Common myeloid progenitor, CD34-positive (primary cell): Measurements from ENCODE around the gene LHFPL2.

ENCODE experiments used
- CTCF ChIA-PET: fragments of 350-600 bp; sonication (Branson Sonifier 250); formaldehyde crosslinking; loops from one replicate; lab custom pipeline; 2021; ENCODE audit warnings: antibody characterized with exemption; lab: Charles Lee
- POLR2A ChIA-PET: fragments of 350-600 bp; sonication (Branson Sonifier 250); formaldehyde crosslinking; loops from one replicate; lab custom pipeline; 2021; ENCODE audit warnings: antibody characterized with exemption; lab: Charles Lee
- DNase-seq, 3 donors: peaks; one replicate each; pipeline versions ENCODE4 v3.0.0 to v3.0.0-alpha.2; 2013
- H3K27ac ChIP-seq, 2 experiments: 1 replicate in 1 of 2; 2 replicates in 1 of 2; pipeline ENCODE4 v1.7.0; 2013; ENCODE audit warnings: inconsistent platforms in 2 of 2, low read length in 2 of 2, mild to moderate bottlenecking in 2 of 2, low read depth in 1 of 2, moderate library complexity in 1 of 2; ENCODE audit not compliant: severe bottlenecking in 2 of 2, insufficient read depth in 1 of 2, poor library complexity in 1 of 2
- H3K27me3 ChIP-seq, 5 experiments: replicated peaks in 2 of 5; 1 replicate in 3 of 5; 2 replicates in 2 of 5; pipeline versions ENCODE4 v1.6.1 to v1.7.0; 2013; ENCODE audit warnings: low read length in 4 of 5, mild to moderate bottlenecking in 2 of 5, moderate library complexity in 2 of 5, inconsistent platforms in 1 of 5; ENCODE audit not compliant: insufficient read depth in 5 of 5, control insufficient read depth in 4 of 5
- H3K36me3 ChIP-seq, 4 experiments: 1 replicate in 2 of 4; 2 replicates in 2 of 4; pipeline versions ENCODE4 v1.6.1 to v1.7.0; 2013; ENCODE audit warnings: low read length in 3 of 4, control low read depth in 1 of 4, mild to moderate bottlenecking in 1 of 4; ENCODE audit not compliant: control insufficient read depth in 4 of 4, insufficient read depth in 4 of 4
- H3K4me1 ChIP-seq, 4 experiments: 1 replicate in 3 of 4; 2 replicates in 1 of 4; pipeline versions ENCODE4 v1.6.1 to v1.7.1; 2013; ENCODE audit warnings: low read length in 3 of 4, mild to moderate bottlenecking in 3 of 4, control low read depth in 1 of 4, inconsistent platforms in 1 of 4, moderate library complexity in 1 of 4; ENCODE audit not compliant: control insufficient read depth in 4 of 4, insufficient read depth in 4 of 4; ENCODE audit errors: control extremely low read depth in 1 of 4
- H3K4me3 ChIP-seq, 7 experiments: 1 replicate in 4 of 7; 2 replicates in 3 of 7; pipeline versions ENCODE4 v1.5.1 to v1.7.0; 2013; ENCODE audit warnings: mild to moderate bottlenecking in 7 of 7, low read length in 6 of 7, moderate library complexity in 6 of 7, inconsistent platforms in 2 of 7, low read depth in 2 of 7, control low read depth in 1 of 7; ENCODE audit not compliant: insufficient read depth in 4 of 7, control insufficient read depth in 1 of 7; ENCODE audit errors: extremely low read depth in 1 of 7
- H3K9me3 ChIP-seq, 5 experiments: 1 replicate in 4 of 5; 2 replicates in 1 of 5; pipeline versions ENCODE4 v1.6.1 to v1.7.1; 2013; ENCODE audit warnings: low read length in 4 of 5, mild to moderate bottlenecking in 2 of 5, inconsistent platforms in 1 of 5, low read depth in 1 of 5, moderate library complexity in 1 of 5; ENCODE audit not compliant: control insufficient read depth in 4 of 5, insufficient read depth in 2 of 5; ENCODE audit errors: control extremely low read depth in 1 of 5
- WGBS: methylation state at CpG from one replicate; pipeline ENCODE4 v1.1.5; 2013; ENCODE audit not compliant: insufficient coverage; 5-methylcytosine and 5-hydroxymethylcytosine counted together

The LHFPL2 gene

GRCh38 chr5:78538240-78538850, 110.2 kb downstream of the LHFPL2 start:
- ChIA-PET POLR2A (no interaction called here), CTCF (interaction anchor here (0.5 to 2.1 kb wide), 8 partner anchors 15 to 427 kb away, joined by 3 to 14 read pairs (median 4); no protein-coding TSS in a partner anchor)
- no peak overlapping the region for H3K4me3 ChIP-seq
- H3K36me3 ChIP-seq = no peaks in the 10 kb centered on the region
- H3K9me3 ChIP-seq = no peaks in the 10 kb centered on the region
- DNase-seq = no peak
- WGBS = 90% methylated on average over 2 of the region's 3 CpGs
- no peak overlapping the region for H3K27ac ChIP-seq
- peaks cover 0 to 21% (median 5%) of the 10 kb centered on the region in 4 experiments for H3K4me1 ChIP-seq
- H3K27me3 ChIP-seq = no peaks in the 10 kb centered on the region

GRCh38 chr5:78537821-78538220, 110.8 kb downstream of the LHFPL2 start:
- no peaks in the 10 kb centered on the region for H3K9me3 ChIP-seq
- ChIA-PET CTCF (interaction anchor here (0.8 to 2.1 kb wide), 17 partner anchors 10 to 447 kb away, joined by 3 to 14 read pairs (median 4); partner anchors contain the start of gene ARSB), POLR2A (no interaction called here)
- no peak overlapping the region for H3K4me3 ChIP-seq
- 45% methylated on average over 5 of the region's 5 CpGs for WGBS
- no peak overlapping the region for H3K27ac ChIP-seq
- H3K4me1 ChIP-seq = peaks cover 0 to 21% (median 5%) of the 10 kb centered on the region in 4 experiments
- peak; percentile 39 to 64 (median 60) for DNase-seq
- H3K36me3 ChIP-seq = no peaks in the 10 kb centered on the region
- H3K27me3 ChIP-seq = no peaks in the 10 kb centered on the region

- Histone ChIP-seq H3K27ac (no peak overlapping the region), H3K4me3 (no peak overlapping the region), H3K4me1 (peaks cover 0 to 21% (median 5%) of the 10 kb centered on the region in 4 experiments), H3K36me3 (no peaks in the 10 kb centered on the region), H3K9me3 (no peaks in the 10 kb centered on the region), H3K27me3 (no peaks in the 10 kb centered on the region)
- no peak for DNase-seq
- CTCF ChIA-PET = interaction anchor here (0.8 to 2.1 kb wide), 17 partner anchors 10 to 448 kb away, joined by 3 to 14 read pairs (median 4); partner anchors contain the start of gene ARSB
- POLR2A ChIA-PET = no interaction called here
- WGBS = 83% methylated on average over 4 of the region's 5 CpGs
Measured at GRCh38 chr5:78537411-78537810, 111.2 kb downstream of the LHFPL2 start.

- H3K9me3 ChIP-seq = no peaks in the 10 kb centered on the region
- WGBS = 91% methylated on average over 7 of the region's 7 CpGs
- no peak overlapping the region for H3K27ac ChIP-seq
- no peaks in the 10 kb centered on the region for H3K27me3 ChIP-seq
- no peak for DNase-seq
- POLR2A ChIA-PET = no interaction called here
- CTCF ChIA-PET = interaction anchor here (1.0 to 2.8 kb wide), 15 partner anchors 8 to 448 kb away, joined by 3 to 14 read pairs (median 4); partner anchors contain the start of gene ARSB
- no peaks in the 10 kb centered on the region for H3K36me3 ChIP-seq
- H3K4me3 ChIP-seq = no peak overlapping the region
- H3K4me1 ChIP-seq = peaks cover 0 to 21% (median 5%) of the 10 kb centered on the region in 4 experiments
Measured at GRCh38 chr5:78536661-78537196, 111.8 kb downstream of the LHFPL2 start.

- Histone ChIP-seq H3K36me3 (no peaks in the 10 kb centered on the region), H3K9me3 (no peaks in the 10 kb centered on the region), H3K27ac (no peak overlapping the region), H3K4me3 (no peak overlapping the region), H3K27me3 (no peaks in the 10 kb centered on the region), H3K4me1 (peaks cover 0 to 8% (median 5%) of the 10 kb centered on the region in 4 experiments)
- POLR2A ChIA-PET = no interaction called here
- DNase-seq = no peak
- CTCF ChIA-PET = interaction anchor here (1.2 to 4.6 kb wide), 10 partner anchors 8 to 67 kb away, joined by 3 to 51 read pairs (median 8); no protein-coding TSS in a partner anchor
- 94% methylated on average over 4 of the region's 6 CpGs for WGBS
Measured at GRCh38 chr5:78534905-78535200, 113.7 kb downstream of the LHFPL2 start.

- ChIA-PET CTCF (interaction anchor here (0.8 to 4.6 kb wide), 16 partner anchors 8 to 70 kb away, joined by 3 to 51 read pairs (median 7); no protein-coding TSS in a partner anchor), POLR2A (no interaction called here)
- H3K4me3 ChIP-seq = no peak overlapping the region
- peaks cover 0 to 8% (median 6%) of the 10 kb centered on the region in 4 experiments for H3K4me1 ChIP-seq
- H3K27ac ChIP-seq = no peak overlapping the region
- H3K9me3 ChIP-seq = no peaks in the 10 kb centered on the region
- H3K36me3 ChIP-seq = no peaks in the 10 kb centered on the region
- WGBS = 80% methylated on average over 22 of the region's 24 CpGs
- no peaks in the 10 kb centered on the region for H3K27me3 ChIP-seq
- peak in 1 of 3 donors; percentile 32 for DNase-seq
Measured at GRCh38 chr5:78534148-78534904, 114.2 kb downstream of the LHFPL2 start.
